Endothelial cell of umbilical vein (primary cell): ENCODE data around the gene TF. TPM values are rescaled to one million over a fixed set of nuclear protein-coding genes. Genes with fewer than 3 reads are reported as not detected.

ENCODE experiments used
- BruUV-seq: library from RNA; stranded (reverse); fragments of 400-500 nt; replicated peaks from 2 replicates; lab custom pipeline; 2021; lab: Mats Ljungman, UMichigan
- CTCF ChIA-PET: fragments of 300-600, 350-600 bp; sonication (Branson Sonifier 250); formaldehyde crosslinking; loops from one replicate; lab custom pipeline; 2021; ENCODE audit warnings: antibody characterized with exemption, inconsistent platforms; lab: Charles Lee
- POLR2A ChIA-PET: fragments of 300-600, 350-600 bp; sonication (Branson Sonifier 250); formaldehyde crosslinking; loops from one replicate; lab custom pipeline; 2021; ENCODE audit warnings: antibody characterized with exemption, inconsistent platforms; lab: Charles Lee
- DNase-seq: peaks from one replicate; pipeline ENCODE4 v3.0.0-alpha.2; 2011; ENCODE audit warnings: low read depth, low spot score
- FAIRE-seq: peaks from 2 replicates; lab custom pipeline; 2011; peaks lifted over from hg19 to GRCh38; lab: Jason Lieb, UNC
- H2AFZ ChIP-seq: 2 replicates; pipeline ENCODE4 v1.6.0; 2012; ENCODE audit warnings: low read depth, low read length, control low read depth, inconsistent platforms
- H3K27ac ChIP-seq: 2 replicates; pipeline ENCODE4 v1.5.1; 2011; ENCODE audit warnings: low read depth, mild to moderate bottlenecking, control low read depth, low read length, moderate library complexity; ENCODE audit not compliant: insufficient read depth
- H3K27me3 ChIP-seq, 2 experiments: 2 replicates each; pipeline versions ENCODE4 v1.6.0 to v1.6.1; 2011; ENCODE audit warnings: low read length in 2 of 2, mixed read lengths in 1 of 2; ENCODE audit not compliant: control insufficient read depth in 2 of 2, insufficient read depth in 2 of 2
- H3K36me3 ChIP-seq, 2 experiments: 2 replicates in 1 of 2; 3 replicates in 1 of 2; pipeline ENCODE4 v1.5.1; 2011; ENCODE audit warnings: low read length in 2 of 2, mild to moderate bottlenecking in 1 of 2, moderate library complexity in 1 of 2; ENCODE audit not compliant: control insufficient read depth in 2 of 2, insufficient read depth in 2 of 2; ENCODE audit errors: extremely low read depth in 1 of 2
- H3K4me1 ChIP-seq: 3 replicates; pipeline ENCODE4 v1.5.1; 2011; ENCODE audit warnings: mild to moderate bottlenecking, low read length; ENCODE audit not compliant: control insufficient read depth, insufficient read depth; ENCODE audit errors: extremely low read depth
- H3K4me2 ChIP-seq: 2 replicates; pipeline ENCODE4 v1.6.1; 2011; ENCODE audit warnings: low read length, control low read depth, mixed read lengths; ENCODE audit not compliant: insufficient read depth
- H3K4me3 ChIP-seq, 3 experiments: fragments of 200-600 bp in 1 of 3; sonication (generic), shearing (Covaris generic) in 1 of 3; replicated peaks in 1 of 3; 2 replicates each; pipeline ENCODE4 v1.5.1; 2011 to 2016; ENCODE audit warnings: control low read depth in 3 of 3, low read length in 3 of 3, mild to moderate bottlenecking in 2 of 3, inconsistent platforms in 1 of 3, low read depth in 1 of 3, moderate library complexity in 1 of 3; ENCODE audit not compliant: insufficient read depth in 1 of 3
- H3K79me2 ChIP-seq: 2 replicates; pipeline ENCODE4 v1.6.0; 2012; ENCODE audit warnings: low read length, inconsistent platforms; ENCODE audit not compliant: control insufficient read depth, insufficient read depth
- H3K9ac ChIP-seq: replicated peaks from 2 replicates; pipeline ENCODE3; 2011; ENCODE audit warnings: low read length, control low read depth; ENCODE audit not compliant: insufficient read depth; ENCODE audit errors: extremely low read depth
- H3K9me1 ChIP-seq: replicated peaks from 3 replicates; pipeline ENCODE4 v1.6.0; 2011; ENCODE audit warnings: mild to moderate bottlenecking, low read length; ENCODE audit not compliant: control insufficient read depth, insufficient read depth; ENCODE audit errors: extremely low read depth
- H3K9me3 ChIP-seq: replicated peaks from 2 replicates; pipeline ENCODE4 v1.5.1; 2012; ENCODE audit warnings: low read length, inconsistent platforms; ENCODE audit not compliant: control insufficient read depth, insufficient read depth
- H4K20me1 ChIP-seq: replicated peaks from 2 replicates; pipeline ENCODE3; 2011; ENCODE audit warnings: mild to moderate bottlenecking, low read length; ENCODE audit not compliant: control insufficient read depth, insufficient read depth; ENCODE audit errors: extremely low read depth
- CTCF ChIP-seq, 2 donors: IDR thresholded peaks; 1 replicate in 1 of 2; 2 replicates in 1 of 2; pipeline ENCODE4 v1.5.1; 2011; ENCODE audit warnings: low read length in 2 of 2, mild to moderate bottlenecking in 2 of 2, moderate library complexity in 2 of 2, control low read depth in 1 of 2, inconsistent platforms in 1 of 2, low read depth in 1 of 2; ENCODE audit not compliant: insufficient read depth in 1 of 2; ENCODE audit errors: extremely low read depth in 1 of 2
- EZH2 ChIP-seq: IDR thresholded peaks from 2 replicates; pipeline ENCODE4 v1.6.1; 2012; ENCODE audit warnings: borderline replicate concordance, low read depth, mild to moderate bottlenecking, moderate library complexity, low read length, inconsistent platforms; ENCODE audit not compliant: severe bottlenecking
- FOS ChIP-seq: IDR thresholded peaks from 2 replicates; pipeline ENCODE4 v1.6.1; 2011; ENCODE audit warnings: mild to moderate bottlenecking, low read length, moderate library complexity, borderline replicate concordance; ENCODE audit not compliant: insufficient read depth
- GATA2 ChIP-seq: IDR thresholded peaks from 2 replicates; pipeline ENCODE4 v1.7.0; 2011; ENCODE audit warnings: low read depth, mild to moderate bottlenecking, moderate library complexity, mixed read lengths, low read length; ENCODE audit not compliant: insufficient read length, insufficient read depth
- JUN ChIP-seq: IDR thresholded peaks from 2 replicates; pipeline ENCODE4 v1.6.1; 2011; ENCODE audit warnings: borderline replicate concordance, low read depth; ENCODE audit not compliant: insufficient read length, insufficient read depth
- MAX ChIP-seq: IDR thresholded peaks from 2 replicates; pipeline ENCODE4 v1.6.1; 2011; ENCODE audit not compliant: insufficient read depth, insufficient read length
- MYC ChIP-seq: IDR thresholded peaks from one replicate; pipeline ENCODE4 v1.6.1; 2011; ENCODE audit warnings: mild to moderate bottlenecking, low read depth, low read length
- POLR2A ChIP-seq: IDR thresholded peaks from 2 replicates; pipeline ENCODE4 v1.6.1; 2012; ENCODE audit warnings: low read depth, mild to moderate bottlenecking, control low read depth, low read length
- POLR2AphosphoS5 ChIP-seq: IDR thresholded peaks from 2 replicates; pipeline ENCODE4 v1.6.1; 2012; ENCODE audit warnings: low read depth, mild to moderate bottlenecking, control low read depth, low read length, moderate library complexity; ENCODE audit not compliant: insufficient read depth
- dilution Hi-C: fragments of 300-500 bp; cut with MboI; formaldehyde crosslinking; loops from one replicate; pipeline ENCODE4 v1.15.0; 2019; ENCODE audit warnings: low sequenced_read_pairs; ENCODE audit not compliant: extremely low pct_ligation_motif_present
- intact Hi-C: fragments of 100-400 bp; cut with micrococcal nuclease; formaldehyde crosslinking; loops from one replicate; pipeline ENCODE4 v1.10.0; 2022
- polyA plus RNA-seq, 4 experiments: library from polyadenylated mRNA; depleted of rRNA in 3 of 4; stranded (reverse) in 3 of 4; unstranded in 1 of 4; fragments of >200 nt; gene quantifications; 2 replicates each; pipeline versions ENCODE4 v1.2.1 to v1.2.3, GENCODE V29; 2011 to 2012; ENCODE audit warnings: missing spikeins in 1 of 4
- total RNA-seq: library from RNA; stranded (reverse); gene quantifications from 2 replicates; pipeline ENCODE4 v1.2.3, GENCODE V29; 2021

The TF gene
- total and polyA plus RNA-seq, 2 donors (not counting 3 experiments of a cell fraction or from before 2014, with no cell fraction given), result 0.32 to 0.69 TPM

- H3K9me1 ChIP-seq, result no peaks in the 10 kb centered on the region
Measured at GRCh38 chr3:133797396-133798105, 51.4 kb downstream of the TF start.

More at GRCh38 chr3:133797396-133798105, 51.4 kb downstream of the TF start:
- ChIA-PET POLR2A (no interaction called here), CTCF (no interaction called here)
- dilution Hi-C loops (no loop called here), intact Hi-C loops (no loop called here)
- Histone ChIP-seq H4K20me1 (no peaks in the 10 kb centered on the region), H3K9ac (no peak overlapping the region), H3K36me3 (no peaks in the 10 kb centered on the region), H2AFZ (no peak overlapping the region), H3K27ac (no peak overlapping the region), H3K9me3 (no peaks in the 10 kb centered on the region), H3K27me3 (peaks cover 14 to 31% of the 10 kb centered on the region in 2 experiments), H3K4me3 (no peak overlapping the region), H3K4me1 (no peaks in the 10 kb centered on the region), H3K79me2 (no peaks in the 10 kb centered on the region), H3K4me2 (no peak overlapping the region)
- no peak for DNase-seq
- no TSS peak for BruUV-seq
- TF ChIP-seq MAX, result no peak
- TF ChIP-seq JUN, result no peak
- TF ChIP-seq POLR2AphosphoS5, result no peak
- TF ChIP-seq POLR2A, result no peak
- no peak for TF ChIP-seq CTCF (IDR thresholded peaks at IDR 0.05; ENCODE audit: extremely low read depth in 1 of 2, insufficient read depth in 1 of 2, low read depth in 1 of 2, low read length in 2 of 2)
- no peak for TF ChIP-seq GATA2
- no peak for TF ChIP-seq EZH2
- no peak for TF ChIP-seq MYC
- no peak for TF ChIP-seq FOS
- no peak for FAIRE-seq
